Naive thymus-derived CD4-positive, alpha-beta T cell (primary cell): ENCODE measurements around the gene PRDM8. TPM values are rescaled to one million over a fixed set of nuclear protein-coding genes. Genes with fewer than 3 reads are reported as not detected.
A peak's percentile ranks its signal among the peaks of the same experiment; 100 is the strongest.

Experiments used
- ATAC-seq: fragments of 150-1000 bp; cut with Tn5 transposase; 2 replicates; pipeline ENCODE4 v1.10.0; 2021; ENCODE audit warnings: mild to moderate bottlenecking, moderate library complexity
- CTCF ChIA-PET: fragments of 350-600 bp; sonication (Branson Sonifier 250); formaldehyde crosslinking; loops from one replicate; lab custom pipeline; 2021; ENCODE audit warnings: antibody characterized with exemption; lab: Charles Lee
- POLR2A ChIA-PET: fragments of 350-600 bp; sonication (Branson Sonifier 250); formaldehyde crosslinking; loops from one replicate; lab custom pipeline; 2021; ENCODE audit warnings: antibody characterized with exemption, inconsistent platforms; lab: Charles Lee
- DNase-seq, 9 donors: peaks; one replicate each; pipeline versions ENCODE4 v3.0.0 to v3.0.0-alpha.2; 2020 to 2022; ENCODE audit warnings: mixed read lengths in 1 of 9
- H3K27ac ChIP-seq: one replicate; pipeline ENCODE4 v1.7.0; 2013; ENCODE audit warnings: mild to moderate bottlenecking, low read depth, low read length, moderate library complexity
- H3K27me3 ChIP-seq, 2 donors: one replicate each; pipeline ENCODE4 v1.7.0; 2013; ENCODE audit warnings: low read length in 2 of 2, mild to moderate bottlenecking in 2 of 2, moderate library complexity in 2 of 2; ENCODE audit not compliant: control insufficient read depth in 2 of 2, insufficient read depth in 2 of 2
- H3K36me3 ChIP-seq, 3 experiments: 1 replicate in 2 of 3; 2 replicates in 1 of 3; pipeline ENCODE4 v1.7.0; 2013; ENCODE audit warnings: low read length in 3 of 3, mild to moderate bottlenecking in 3 of 3, moderate library complexity in 1 of 3; ENCODE audit not compliant: insufficient read depth in 3 of 3, control insufficient read depth in 2 of 3
- H3K4me1 ChIP-seq, 2 donors: one replicate each; pipeline ENCODE4 v1.7.0; 2013; ENCODE audit warnings: low read length in 2 of 2, mild to moderate bottlenecking in 2 of 2, moderate library complexity in 1 of 2; ENCODE audit not compliant: control insufficient read depth in 2 of 2, insufficient read depth in 2 of 2
- H3K4me3 ChIP-seq: 2 replicates; pipeline ENCODE4 v1.7.0; 2013; ENCODE audit warnings: mild to moderate bottlenecking, low read length
- H3K9me3 ChIP-seq, 3 experiments: 1 replicate in 2 of 3; 2 replicates in 1 of 3; pipeline ENCODE4 v1.7.0; 2013; ENCODE audit warnings: low read length in 3 of 3; ENCODE audit not compliant: control insufficient read depth in 2 of 3
- H3K27ac Mint-ChIP-seq, 9 donors: one replicate each; pipeline ENCODE4 v1.8.0; 2020 to 2022; ENCODE audit warnings: mixed read lengths in 9 of 9, mild to moderate bottlenecking in 8 of 9, moderate library complexity in 5 of 9, inconsistent platforms in 2 of 9
- H3K27me3 Mint-ChIP-seq, 5 donors: one replicate each; pipeline ENCODE4 v1.8.0; 2021 to 2022; ENCODE audit warnings: mixed read lengths in 5 of 5, mild to moderate bottlenecking in 1 of 5
- H3K36me3 Mint-ChIP-seq, 5 donors: one replicate each; pipeline ENCODE4 v1.8.0; 2020 to 2022; ENCODE audit warnings: mixed read lengths in 5 of 5, mild to moderate bottlenecking in 3 of 5, inconsistent platforms in 1 of 5
- H3K4me1 Mint-ChIP-seq, 7 donors: one replicate each; pipeline ENCODE4 v1.8.0; 2020 to 2022; ENCODE audit warnings: mixed read lengths in 7 of 7, mild to moderate bottlenecking in 3 of 7, inconsistent platforms in 1 of 7
- H3K4me3 Mint-ChIP-seq, 10 donors: one replicate each; pipeline ENCODE4 v1.8.0; 2020 to 2022; ENCODE audit warnings: mild to moderate bottlenecking in 10 of 10, mixed read lengths in 10 of 10, moderate library complexity in 6 of 10, inconsistent platforms in 2 of 10
- H3K9me3 Mint-ChIP-seq, 11 donors: one replicate each; pipeline ENCODE4 v1.8.0; 2020 to 2022; ENCODE audit warnings: mixed read lengths in 11 of 11, mild to moderate bottlenecking in 4 of 11, inconsistent platforms in 1 of 11, moderate library complexity in 1 of 11
- intact Hi-C, 2 donors: fragments of 100-400 bp; cut with micrococcal nuclease; formaldehyde crosslinking; loops; one replicate each; pipeline ENCODE4 v1.15.1; 2023
- polyA plus RNA-seq, 2 donors: library from polyadenylated mRNA; unstranded; fragments of 300-500 nt; fragmentation: Illumina TruSeq; gene quantifications; one replicate each; pipeline ENCODE4 v1.2.3, GENCODE V29; 2021
- total RNA-seq, 6 experiments: library from RNA in 5 of 6; stranded (reverse) in 5 of 6; gene quantifications; 1 replicate in 5 of 6; 2 replicates in 1 of 6; pipeline ENCODE4 v1.2.3 and lab custom pipeline; 2021 to 2026

PRDM8 gene
- total RNA-seq (10 to 100 TPM in 3 of 5 experiments, 1 to 10 TPM in 2; 4.2 to 13.7 (median 10.4) TPM), polyA plus RNA-seq (1 to 10 TPM; 1.3 to 2.5 TPM), total RNA-seq (lab: John Stamatoyannopoulos, UW) (6.2 reads per million, percentile 27 among the genes with 10 or more reads in this experiment)

DNA sequence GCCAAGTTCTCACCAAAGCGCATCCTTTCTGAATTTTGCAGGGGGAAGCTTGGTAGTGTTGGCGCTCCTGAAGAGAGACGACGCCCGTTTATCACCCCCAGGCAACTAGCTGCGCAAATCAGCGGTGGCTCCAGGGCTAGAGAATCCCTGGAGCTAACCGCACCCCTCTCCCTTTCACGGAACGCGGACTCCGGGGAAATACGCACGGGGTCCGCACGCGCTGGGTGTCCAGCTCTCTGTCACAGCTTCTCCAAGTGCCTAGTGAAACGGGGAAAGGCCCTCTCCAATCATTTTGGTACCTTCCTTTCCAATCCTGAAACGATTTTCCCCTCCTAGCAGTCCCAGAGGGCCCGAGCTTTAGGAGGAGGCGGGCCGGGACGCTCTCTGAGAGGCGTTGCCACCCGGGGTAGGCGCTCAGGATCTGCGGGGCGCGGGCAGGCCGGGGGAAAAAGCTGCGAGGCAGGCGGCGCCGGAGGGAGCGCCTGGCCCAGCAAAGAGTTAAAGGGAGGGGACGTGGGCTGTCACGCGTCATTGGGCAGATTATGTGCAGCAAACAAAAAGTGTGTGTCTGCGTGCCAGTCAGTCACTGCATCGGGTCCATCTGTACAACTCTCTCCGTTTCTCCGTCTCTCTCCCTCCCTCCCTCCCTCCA, at the start of gene PRDM8:
PRDM8 (plus strand) TSS at position 582 of the 652 bp plus-strand sequence. CDS start 2,578 bp downstream, outside the sequence.
- Mint-ChIP-seq H3K36me3 (peaks cover 0 to 39% (median 12%) of the 10 kb centered on the region in 5 donors), H3K9me3 (no peaks in the 10 kb centered on the region), H3K4me3 (peak within 1 kb of the TSS; percentile 51 to 89 (median 80)), H3K4me1 (peaks cover 25 to 44% (median 34%) of the 10 kb centered on the region in 7 donors), H3K27ac (peak within 1 kb of the TSS in 4 of 9 donors; percentile 20 to 67 (median 28)), H3K27me3 (peaks cover 33 to 81% (median 42%) of the 10 kb centered on the region in 5 donors)
- peak within 1 kb of the TSS; percentile 32 for H3K4me3 ChIP-seq
- ATAC-seq (peak; percentile 65), DNase-seq (peak in 5 of 9 donors; percentile 26 to 48 (median 40))
- no peaks in the 10 kb centered on the region for H3K36me3 ChIP-seq
- no peaks in the 10 kb centered on the region for H3K9me3 ChIP-seq
- H3K27me3 ChIP-seq: no peaks in the 10 kb centered on the region
- ChIA-PET POLR2A (interaction anchor here (0.6 to 1.2 kb wide), 2 partner anchors 70 to 72 kb away, joined by 4 read pairs; no protein-coding TSS in a partner anchor), CTCF (interaction anchor here (0.6 to 2.4 kb wide), 6 partner anchors 10 to 71 kb away, joined by 3 to 8 read pairs (median 4); no protein-coding TSS in a partner anchor)
- intact Hi-C loops: loop anchor here in 1 of 2 donors (1.0 kb wide), 1 partner anchor 12 kb away; no protein-coding TSS in a partner anchor
- no peak within 1 kb of the TSS for H3K27ac ChIP-seq
- H3K4me1 ChIP-seq: peaks cover 8 to 12% of the 10 kb centered on the region in 2 donors

DNA sequence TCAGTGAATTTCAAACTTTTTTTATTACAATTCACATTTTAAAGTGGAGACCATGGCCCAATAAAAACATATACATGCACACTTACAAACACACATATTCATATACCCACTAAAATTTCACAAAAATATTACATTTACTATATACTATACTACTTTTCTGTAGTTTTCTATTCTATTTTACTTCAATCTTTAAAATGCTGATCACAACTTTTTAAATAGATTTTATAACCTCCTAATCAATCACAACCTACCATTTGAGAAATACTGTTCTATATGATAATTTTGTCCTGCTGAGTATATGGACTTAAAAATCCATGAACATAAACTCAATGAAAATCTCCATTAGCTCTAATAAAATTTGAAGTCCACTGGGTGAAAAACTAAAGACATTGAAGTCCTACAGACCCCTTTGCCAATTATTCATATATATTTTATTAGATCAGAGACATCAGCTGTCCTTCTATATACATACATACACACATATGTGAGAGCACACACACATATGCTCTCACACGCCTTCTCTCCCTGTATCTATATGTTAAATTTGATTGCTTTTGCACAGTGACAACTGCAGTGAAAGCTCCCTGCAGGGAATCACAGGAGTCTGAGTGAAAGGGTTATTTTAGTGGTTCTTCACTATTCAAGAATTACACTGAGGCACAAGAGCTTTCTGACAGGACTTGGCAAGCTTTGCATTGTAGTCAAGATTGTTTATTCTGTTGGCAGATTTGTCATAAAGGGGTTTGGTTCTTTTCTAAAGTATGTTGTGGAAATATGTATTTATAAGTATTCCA, 46.7 kb upstream of the PRDM8 start:
- Mint-ChIP-seq H3K9me3 (no peaks in the 10 kb centered on the region), H3K27me3 (peaks cover 0 to 6% (median 0%) of the 10 kb centered on the region in 5 donors), H3K4me3 (no peak overlapping the region), H3K36me3 (peaks cover 0 to 2% (median 0%) of the 10 kb centered on the region in 5 donors), H3K27ac (no peak overlapping the region), H3K4me1 (peaks cover 0 to 14% (median 10%) of the 10 kb centered on the region in 7 donors)
- H3K36me3 ChIP-seq: no peaks in the 10 kb centered on the region
- ChIA-PET CTCF (interaction anchor here (0.7 to 4.1 kb wide), 3 partner anchors 24 to 1126 kb away, joined by 3 to 19 read pairs (median 3); no protein-coding TSS in a partner anchor), POLR2A (interaction anchor here (2.2 kb wide), 1 partner anchor 28 kb away, joined by 4 read pairs; no protein-coding TSS in a partner anchor)
- ATAC-seq (no peak), DNase-seq (no peak)
- H3K9me3 ChIP-seq: no peaks in the 10 kb centered on the region
- no peaks in the 10 kb centered on the region for H3K27me3 ChIP-seq
- no peaks in the 10 kb centered on the region for H3K4me1 ChIP-seq
- H3K27ac ChIP-seq: no peak overlapping the region
- no peak overlapping the region for H3K4me3 ChIP-seq
- intact Hi-C loops: no loop called here

DNA sequence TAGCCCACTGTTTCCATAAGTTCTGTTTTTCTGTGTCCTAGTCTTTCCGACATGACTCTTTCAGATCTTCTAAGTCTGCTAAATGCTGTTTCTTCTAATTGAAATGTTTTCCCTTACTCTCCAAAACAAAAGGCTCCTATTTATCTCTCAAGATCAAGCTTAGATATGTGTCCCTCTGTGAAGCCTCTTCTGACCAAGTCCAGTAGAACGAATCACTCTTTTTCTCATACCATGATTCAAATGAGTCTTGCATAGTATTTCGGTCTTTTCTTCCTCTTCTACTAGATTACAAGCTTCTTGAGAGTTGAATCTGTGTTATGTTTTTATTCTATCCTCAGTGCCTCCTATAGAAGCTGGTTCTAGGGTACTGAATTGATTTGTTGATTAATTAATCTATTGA, 45.3 kb upstream of the PRDM8 start:
- H3K27ac ChIP-seq: no peak overlapping the region
- H3K27me3 ChIP-seq: no peaks in the 10 kb centered on the region
- no peaks in the 10 kb centered on the region for H3K9me3 ChIP-seq
- DNase-seq (no peak), ATAC-seq (no peak)
- Mint-ChIP-seq H3K9me3 (peaks cover 0 to under 1% (median 0%) of the 10 kb centered on the region in 11 donors), H3K4me1 (peaks cover 0 to 14% (median 10%) of the 10 kb centered on the region in 7 donors), H3K27ac (no peak overlapping the region), H3K36me3 (peaks cover 0 to 2% (median 0%) of the 10 kb centered on the region in 5 donors), H3K27me3 (peaks cover 0 to 6% (median 0%) of the 10 kb centered on the region in 5 donors), H3K4me3 (no peak overlapping the region)
- no peaks in the 10 kb centered on the region for H3K4me1 ChIP-seq
- intact Hi-C loops: no loop called here
- POLR2A ChIA-PET: interaction anchor here (0.7 to 2.2 kb wide), 3 partner anchors 9 to 30 kb away, joined by 3 to 4 read pairs (median 4); no protein-coding TSS in a partner anchor
- no peaks in the 10 kb centered on the region for H3K36me3 ChIP-seq
- CTCF ChIA-PET: interaction anchor here (1.2 to 4.1 kb wide), 4 partner anchors 12 to 31 kb away, joined by 3 to 19 read pairs (median 6); no protein-coding TSS in a partner anchor
- no peak overlapping the region for H3K4me3 ChIP-seq

DNA sequence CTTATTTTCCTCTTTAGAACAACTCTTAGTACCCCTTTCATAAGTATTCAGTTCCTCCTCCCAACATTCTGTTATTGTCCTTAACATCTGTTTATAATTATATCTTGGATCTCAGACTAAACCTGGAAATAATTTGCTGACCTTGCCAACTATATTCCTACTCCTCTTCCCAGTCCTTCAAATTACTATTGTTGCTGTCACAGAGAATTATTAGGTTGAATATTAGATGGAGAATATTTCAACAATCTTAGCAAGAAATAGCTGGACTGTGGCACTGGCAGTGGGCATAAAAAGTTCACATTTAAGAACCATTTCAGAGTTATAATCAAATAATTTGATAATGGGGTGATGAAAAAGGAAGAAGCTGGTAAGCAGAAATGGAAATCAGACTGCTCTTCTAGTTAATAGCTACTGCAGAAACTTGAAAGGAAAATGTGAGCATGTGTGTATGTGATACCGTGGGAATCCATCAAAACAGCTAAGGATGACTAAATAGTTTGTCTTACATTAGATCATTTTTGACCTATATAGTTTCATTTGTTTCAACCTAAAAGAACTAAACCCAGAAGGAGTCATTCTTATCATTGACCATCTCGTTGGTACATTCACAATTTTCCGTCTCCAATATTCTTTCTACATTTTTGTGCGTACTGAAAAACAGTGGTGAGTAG, 43.3 kb upstream of the PRDM8 start:
- ATAC-seq (no peak), DNase-seq (no peak)
- peak overlapping the region in 1 of 10 donors; percentile 6 for H3K4me3 Mint-ChIP-seq
- peaks cover 0 to 7% (median 3%) of the 10 kb centered on the region in 11 donors for H3K9me3 Mint-ChIP-seq
- peaks cover 0 to 14% (median 10%) of the 10 kb centered on the region in 7 donors for H3K4me1 Mint-ChIP-seq
- CTCF ChIA-PET: interaction anchor here (0.6 to 4.1 kb wide), 5 partner anchors 14 to 29 kb away, joined by 3 to 19 read pairs (median 5); no protein-coding TSS in a partner anchor
- peaks cover 0 to 8% (median 5%) of the 10 kb centered on the region in 5 donors for H3K36me3 Mint-ChIP-seq
- no peak overlapping the region for H3K27ac ChIP-seq
- no peaks in the 10 kb centered on the region for H3K27me3 ChIP-seq
- H3K27ac Mint-ChIP-seq: peak overlapping the region in 2 of 9 donors; percentile 30 to 63
- intact Hi-C loops: loop anchor here (1.0 to 2.0 kb wide), 3 partner anchors 15 to 23 kb away; no protein-coding TSS in a partner anchor
- H3K9me3 ChIP-seq: no peaks in the 10 kb centered on the region
- H3K4me3 ChIP-seq: no peak overlapping the region
- H3K27me3 Mint-ChIP-seq: peaks cover 0 to 6% (median 0%) of the 10 kb centered on the region in 5 donors
- POLR2A ChIA-PET: interaction anchor here (0.7 to 1.8 kb wide), 4 partner anchors 14 to 101 kb away, joined by 3 to 6 read pairs (median 4); no protein-coding TSS in a partner anchor
- H3K4me1 ChIP-seq: no peaks in the 10 kb centered on the region
- H3K36me3 ChIP-seq: no peaks in the 10 kb centered on the region

- Histone ChIP-seq H3K4me1 (no peaks in the 10 kb centered on the region), H3K36me3 (no peaks in the 10 kb centered on the region), H3K27ac (no peak overlapping the region), H3K27me3 (no peaks in the 10 kb centered on the region), H3K4me3 (no peak overlapping the region), H3K9me3 (no peaks in the 10 kb centered on the region)
- DNase-seq (no peak), ATAC-seq (no peak)
- peak overlapping the region in 1 of 10 donors; percentile 6 for H3K4me3 Mint-ChIP-seq
- ChIA-PET POLR2A (interaction anchor here (0.7 to 2.5 kb wide), 5 partner anchors 15 to 102 kb away, joined by 3 to 10 read pairs (median 5); no protein-coding TSS in a partner anchor), CTCF (interaction anchor here (1.2 to 4.1 kb wide), 3 partner anchors 15 to 29 kb away, joined by 3 to 19 read pairs (median 9); no protein-coding TSS in a partner anchor)
- peak overlapping the region in 3 of 9 donors; percentile 3 to 63 (median 30) for H3K27ac Mint-ChIP-seq
- peaks cover 0 to 7% (median 3%) of the 10 kb centered on the region in 11 donors for H3K9me3 Mint-ChIP-seq
- H3K36me3 Mint-ChIP-seq: peaks cover 0 to 8% (median 6%) of the 10 kb centered on the region in 5 donors
- intact Hi-C loops: loop anchor here (1.0 to 2.0 kb wide), 3 partner anchors 16 to 24 kb away; no protein-coding TSS in a partner anchor
- H3K27me3 Mint-ChIP-seq: peaks cover 0 to 4% (median 0%) of the 10 kb centered on the region in 5 donors
- H3K4me1 Mint-ChIP-seq: peaks cover 0 to 14% (median 10%) of the 10 kb centered on the region in 7 donors
These were observed 42.8 kb upstream of the PRDM8 start for GRCh38 chr4:80154545-80154933.
